ENCODE measurements around the gene SKI. TPM values are rescaled to one million over a fixed set of nuclear protein-coding genes. Genes with fewer than 3 reads are reported as not detected.

SKI gene
- total RNA-seq, 2 experiments from 2014 or later, result 4.7 to 11.7 TPM

GRCh38 chr1:2275796-2276536 is 47.8 kb downstream of the SKI start:
- ChIA-PET POLR2A (no interaction called here), CTCF (ENCODE audit: unreplicated experiment) (no interaction called here)
- Histone ChIP-seq H3K27ac (ENCODE audit: low read depth, low read length, poor library complexity, severe bottlenecking) (no peak overlapping the region), H3K79me2 (ENCODE audit: insufficient read depth, low read depth, low read length) (no peaks in the 10 kb centered on the region), H4K20me1 (ENCODE audit: insufficient read depth, low read length) (no peaks in the 10 kb centered on the region), H3K4me1 (ENCODE audit: insufficient read depth, low read length, poor library complexity, severe bottlenecking) (no peaks in the 10 kb centered on the region), H3K9me2 (ENCODE audit: insufficient read depth, low read length) (no peaks in the 10 kb centered on the region), H3K4me3 (ENCODE audit: low read depth, low read length, poor library complexity, severe bottlenecking) (no peak overlapping the region), H3K36me3 (ENCODE audit: insufficient read depth, low read length) (no peaks in the 10 kb centered on the region; the same call in 1 of the 2 replicates), H3K9me3 (ENCODE audit: low read length) (no peaks in the 10 kb centered on the region), H2AFZ (ENCODE audit: low read length) (no peak overlapping the region), H3K4me2 (ENCODE audit: low read length) (no peak overlapping the region)
- intact Hi-C loops (cut with micrococcal nuclease; ENCODE audit: unreplicated experiment), result no loop called here
- peak; percentile 26 for DNase-seq (ENCODE audit: low spot score)
- TF ChIP-seq CTCF (conservative IDR thresholded peaks at IDR 0.05; ENCODE audit: low read length) (no peak), EZH2phosphoT487 (IDR thresholded peaks at IDR 0.05; ENCODE audit: borderline replicate concordance, low read depth, low read length) (no peak)
- BruUV-seq (replicated peaks), result no TSS peak

- intact Hi-C loops (cut with micrococcal nuclease; ENCODE audit: unreplicated experiment), result no loop called here
- ChIA-PET CTCF (ENCODE audit: unreplicated experiment) (no interaction called here), POLR2A (no interaction called here)
- H3K4me1 ChIP-seq (ENCODE audit: insufficient read depth, low read length, poor library complexity, severe bottlenecking), result no peaks in the 10 kb centered on the region
- no peak overlapping the region for H3K27ac ChIP-seq (ENCODE audit: low read depth, low read length, poor library complexity, severe bottlenecking)
- no peaks in the 10 kb centered on the region for H3K9me3 ChIP-seq (ENCODE audit: low read length)
- no peaks in the 10 kb centered on the region for H3K9me2 ChIP-seq (ENCODE audit: insufficient read depth, low read length)
- no peaks in the 10 kb centered on the region; the same call in 1 of the 2 replicates for H3K36me3 ChIP-seq (ENCODE audit: insufficient read depth, low read length)
- H4K20me1 ChIP-seq (ENCODE audit: insufficient read depth, low read length), result no peaks in the 10 kb centered on the region
- DNase-seq (ENCODE audit: low spot score), result no peak
- no peak overlapping the region for H2AFZ ChIP-seq (ENCODE audit: low read length)
- H3K79me2 ChIP-seq (ENCODE audit: insufficient read depth, low read depth, low read length), result no peaks in the 10 kb centered on the region
- H3K4me2 ChIP-seq (ENCODE audit: low read length), result no peak overlapping the region
- no peak for TF ChIP-seq EZH2phosphoT487 (IDR thresholded peaks at IDR 0.05; ENCODE audit: borderline replicate concordance, low read depth, low read length)
- TF ChIP-seq CTCF (conservative IDR thresholded peaks at IDR 0.05; ENCODE audit: low read length), result no peak
- BruUV-seq (replicated peaks), result no TSS peak
- H3K4me3 ChIP-seq (ENCODE audit: low read depth, low read length, poor library complexity, severe bottlenecking), result no peak overlapping the region
Observed at GRCh38 chr1:2276803-2277580, 48.9 kb downstream of the SKI start.

Data from OCI-LY7 (cell line).